Myocyte (in vitro differentiated cells): Measurements from ENCODE around the gene PLA2G4F. TPM values are rescaled to one million over a fixed set of nuclear protein-coding genes. Genes with fewer than 3 reads are reported as not detected.
A peak's percentile ranks its signal among the peaks of the same experiment; 100 is the strongest.
"Not testable (repeated sequence)": the region's sequence is repeated elsewhere in the genome, so short reads cannot be mapped to it uniquely, and the experiment has no call there.

ENCODE experiments used
- DNase-seq: peaks from one replicate; pipeline ENCODE4 v3.0.0-alpha.2; 2012; ENCODE audit warnings: low read depth
- microRNA counts: library from miRNA; unstranded; fragments of <30 nt; microRNA quantifications from one replicate; lab custom pipeline; 2016
- microRNA-seq: library from miRNA; unstranded; fragments of <30 nt; microRNA quantifications from one replicate; pipeline ENCODE4, GENCODE V29; 2016
- total RNA-seq: library from RNA; depleted of rRNA; stranded (reverse); fragments of >200 nt; gene quantifications from 2 replicates; pipeline ENCODE4 v1.2.3, GENCODE V29; 2014

PLA2G4F gene
- total RNA-seq, 1 donor from 2014 or later: not detected

GRCh38 chr15:42104095-42104891 is 52.1 kb downstream of the PLA2G4F start:
- DNase-seq: no peak

- peak; percentile 21 for DNase-seq
These were observed 53.7 kb downstream of the PLA2G4F start for GRCh38 chr15:42102646-42103235.

- DNase-seq: peak; percentile 11
These were observed 54.6 kb downstream of the PLA2G4F start for GRCh38 chr15:42101861-42102260.

GRCh38 chr15:42100021-42100800 is 56.2 kb downstream of the PLA2G4F start:
- DNase-seq: no peak

GRCh38 chr15:42097018-42097417 is 59.4 kb downstream of the PLA2G4F start:
- no peak for DNase-seq

- DNase-seq: no peak
These were observed 61.9 kb downstream of the PLA2G4F start, which contains the start of gene PLA2G4D for GRCh38 chr15:42094512-42094963. Gene PLA2G4D, minus strand, starts transcription at chr15:42094562. Its CDS starts 103 bp downstream, at chr15:42094459.

- DNase-seq: no peak
These were observed 62.5 kb downstream of the PLA2G4F start for GRCh38 chr15:42093966-42094365.

GRCh38 chr15:42092398-42093318 is 63.8 kb downstream of the PLA2G4F start:
- no peak for DNase-seq

- DNase-seq: not testable (repeated sequence)
These were observed 64.6 kb downstream of the PLA2G4F start for GRCh38 chr15:42091753-42092397.

GRCh38 chr15:42090781-42091180 is 65.7 kb downstream of the PLA2G4F start:
- no peak for DNase-seq

- DNase-seq: no peak
These were observed 66.1 kb downstream of the PLA2G4F start for GRCh38 chr15:42090370-42090769.

GRCh38 chr15:42089942-42090341 is 66.5 kb downstream of the PLA2G4F start:
- no peak for DNase-seq

MicroRNAs encoded within 50 kb of the gene (microRNA counts, 767-probe panel; counts per million panel counts)
- not detected for microRNA hsa-miR-627 (lab: Ali Mortazavi, UCI)

Small RNA genes within 50 kb of the gene (microRNA-seq; reads per million reads assigned to microRNA genes)
- 19.7 reads per million, percentile 39 among the genes with 10 or more reads in this experiment for gene MIR627

Other genes starting within 250 kb of the PLA2G4F start
- gene EHD4, start 184.1 kb downstream of the PLA2G4F start, total RNA-seq: 5.1 and 9.7 TPM in 2 replicates
- gene PLA2G4E, start 135.6 kb downstream of the PLA2G4F start, total RNA-seq: not detected in 2 replicates
- not detected in 2 replicates for gene PLA2G4D, start 62.1 kb downstream of the PLA2G4F start, total RNA-seq
- gene VPS39, start 51.7 kb upstream of the PLA2G4F start, total RNA-seq: 38.6 and 52.6 TPM in 2 replicates
- gene GANC, start 116.6 kb upstream of the PLA2G4F start, total RNA-seq: 23.0 and 27.9 TPM in 2 replicates
- gene TMEM87A, start 116.8 kb upstream of the PLA2G4F start, total RNA-seq: 53.3 and 82.5 TPM in 2 replicates
- 8.2 and 12.3 TPM in 2 replicates for gene CAPN3, start 202.9 kb upstream of the PLA2G4F start, total RNA-seq